Measurements from ENCODE around the gene EDARADD.

EDARADD gene

DNA sequence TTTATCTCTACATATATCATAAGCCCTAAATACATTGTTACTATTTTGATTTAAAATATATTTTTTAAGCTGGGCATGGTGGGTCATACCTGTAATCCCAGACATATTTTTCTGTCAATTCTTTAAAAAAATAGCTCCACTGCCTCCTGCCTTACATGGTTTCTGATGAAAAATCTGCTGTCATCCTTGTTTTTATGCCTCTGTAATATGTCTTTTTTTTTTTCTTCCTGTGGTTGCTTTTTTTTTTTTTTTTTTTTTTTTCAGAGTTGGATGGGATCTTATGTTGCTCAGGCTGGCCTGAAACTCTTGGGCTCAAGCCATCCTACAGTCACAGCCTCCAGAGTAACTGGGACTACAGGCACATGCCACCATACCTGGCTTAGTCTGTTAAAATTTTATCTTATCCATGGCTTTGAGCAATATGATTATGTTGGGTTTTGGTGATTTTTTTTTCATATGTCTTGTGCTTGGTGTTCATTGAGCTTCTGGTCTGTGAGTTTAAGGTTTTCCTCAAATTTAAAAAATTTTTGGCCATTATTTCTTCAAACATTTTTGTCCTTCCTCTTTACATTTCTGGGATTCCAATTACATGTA lies 12.4 kb upstream of the EDARADD start:
- no peak overlapping the region for H2AK5ac ChIP-seq (ENCODE audit: low read length, severe bottlenecking)
- H3K9ac ChIP-seq (ENCODE audit: low read length), result no peak overlapping the region
- no peaks in the 10 kb centered on the region for H3K4me1 ChIP-seq (ENCODE audit: control insufficient read depth, insufficient read depth, low read depth, low read length)
- no peaks in the 10 kb centered on the region for H3K27me3 ChIP-seq (ENCODE audit: control insufficient read depth in 1 of 2, insufficient read depth in 1 of 2, low read length in 2 of 2)
- no peak overlapping the region for H2BK120ac ChIP-seq (ENCODE audit: low read depth, low read length)
- H4K91ac ChIP-seq (ENCODE audit: low read length), result no peak overlapping the region
- H3K4me3 ChIP-seq (ENCODE audit: insufficient read depth in 1 of 2, low read depth in 1 of 2, low read length in 2 of 2), result no peak overlapping the region
- no peaks in the 10 kb centered on the region for H3K79me1 ChIP-seq (replicated peaks; ENCODE audit: low read length, poor library complexity, severe bottlenecking)
- H3K4me2 ChIP-seq (ENCODE audit: low read length, poor library complexity, severe bottlenecking), result no peak overlapping the region
- no peak overlapping the region for H2BK15ac ChIP-seq (ENCODE audit: low read depth, poor library complexity, severe bottlenecking)
- no peak overlapping the region for H3K23ac ChIP-seq (ENCODE audit: low read length in 2 of 2)
- no peak overlapping the region for H2BK12ac ChIP-seq (ENCODE audit: low read length in 2 of 2)
- no peak overlapping the region for H3K18ac ChIP-seq (ENCODE audit: low read depth in 1 of 2, low read length in 2 of 2)
- H4K8ac ChIP-seq (ENCODE audit: low read length), result no peak overlapping the region
- no peak for DNase-seq
- H2BK5ac ChIP-seq (ENCODE audit: low read depth, low read length, poor library complexity, severe bottlenecking), result no peak overlapping the region
- no peak overlapping the region for H2AFZ ChIP-seq (ENCODE audit: low read depth, low read length)
- no peak overlapping the region for H3K14ac ChIP-seq (ENCODE audit: low read length in 2 of 2)
- H3K9me3 ChIP-seq (ENCODE audit: control insufficient read depth, low read length), result peaks cover 8% of the 10 kb centered on the region
- H3K4ac ChIP-seq (ENCODE audit: low read depth in 1 of 2, low read length in 2 of 2), result no peak overlapping the region
- no peaks in the 10 kb centered on the region for H3K36me3 ChIP-seq (ENCODE audit: control insufficient read depth in 1 of 2, insufficient read depth in 2 of 2, low read depth in 1 of 2, low read length in 2 of 2)
- H3K27ac ChIP-seq (ENCODE audit: low read length, poor library complexity, severe bottlenecking), result no peak overlapping the region

DNA sequence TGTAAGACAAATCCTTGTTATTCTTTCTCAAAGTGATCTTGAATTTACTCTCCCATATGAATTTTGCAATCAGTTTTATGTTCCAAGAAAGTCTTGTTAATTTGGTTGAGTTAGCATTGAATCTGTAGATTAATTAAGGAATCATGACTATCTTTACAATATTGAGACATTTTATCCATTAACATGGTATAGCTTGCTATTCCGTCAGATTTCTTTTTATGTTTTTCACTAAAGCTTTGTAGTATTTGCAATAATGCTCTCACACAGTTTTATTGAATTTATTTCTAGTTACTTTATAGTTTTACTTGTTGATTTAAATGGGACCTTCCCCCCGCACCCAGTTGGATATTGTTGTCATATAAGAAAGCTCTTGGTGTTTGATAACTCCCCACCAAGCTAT lies 5.8 kb upstream of the EDARADD start:
- Histone ChIP-seq H3K9me3 (ENCODE audit: control insufficient read depth, low read length) (no peaks in the 10 kb centered on the region), H3K14ac (ENCODE audit: low read length in 2 of 2) (no peak overlapping the region), H4K8ac (ENCODE audit: low read length) (no peak overlapping the region), H4K91ac (ENCODE audit: low read length) (no peak overlapping the region), H3K79me1 (replicated peaks; ENCODE audit: low read length, poor library complexity, severe bottlenecking) (no peaks in the 10 kb centered on the region), H3K4ac (ENCODE audit: low read depth in 1 of 2, low read length in 2 of 2) (no peak overlapping the region), H3K27me3 (ENCODE audit: control insufficient read depth in 1 of 2, insufficient read depth in 1 of 2, low read length in 2 of 2) (peaks cover 0 to 2% of the 10 kb centered on the region in 2 experiments), H2BK15ac (ENCODE audit: low read depth, poor library complexity, severe bottlenecking) (no peak overlapping the region), H2BK12ac (ENCODE audit: low read length in 2 of 2) (no peak overlapping the region), H3K9ac (ENCODE audit: low read length) (no peak overlapping the region), H3K4me3 (ENCODE audit: insufficient read depth in 1 of 2, low read depth in 1 of 2, low read length in 2 of 2) (no peak overlapping the region), H3K18ac (ENCODE audit: low read depth in 1 of 2, low read length in 2 of 2) (no peak overlapping the region), H2BK5ac (ENCODE audit: low read depth, low read length, poor library complexity, severe bottlenecking) (no peak overlapping the region), H3K4me1 (ENCODE audit: control insufficient read depth, insufficient read depth, low read depth, low read length) (no peaks in the 10 kb centered on the region), H3K27ac (ENCODE audit: low read length, poor library complexity, severe bottlenecking) (no peak overlapping the region), H3K4me2 (ENCODE audit: low read length, poor library complexity, severe bottlenecking) (no peak overlapping the region), H3K36me3 (ENCODE audit: control insufficient read depth in 1 of 2, insufficient read depth in 2 of 2, low read depth in 1 of 2, low read length in 2 of 2) (no peaks in the 10 kb centered on the region), H2AFZ (ENCODE audit: low read depth, low read length) (no peak overlapping the region), H2AK5ac (ENCODE audit: low read length, severe bottlenecking) (no peak overlapping the region), H2BK120ac (ENCODE audit: low read depth, low read length) (no peak overlapping the region), H3K23ac (ENCODE audit: low read length in 2 of 2) (no peak overlapping the region)
- DNase-seq, result no peak
- WGBS, result no CpG with 5 or more reads among the region's 2 CpGs

DNA sequence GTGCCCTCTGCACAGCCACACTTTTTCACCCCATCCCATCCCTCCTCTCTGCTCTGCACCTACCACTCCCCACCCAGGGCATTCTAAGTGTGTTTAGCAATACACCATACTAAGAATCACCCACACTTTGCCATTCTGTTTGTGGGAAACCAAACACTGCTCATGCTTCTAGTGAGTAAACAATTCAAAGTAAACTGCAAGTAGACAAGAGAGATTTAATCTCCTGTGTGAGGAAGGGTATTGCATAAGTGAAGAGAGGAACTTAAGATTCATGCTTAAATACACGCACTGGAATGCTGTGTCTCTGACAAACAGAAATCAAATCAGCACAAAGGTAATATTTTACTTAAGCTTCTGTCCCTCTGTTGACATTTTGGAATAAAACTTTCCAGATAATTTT lies 4.8 kb upstream of the EDARADD start:
- no peak for DNase-seq

DNA sequence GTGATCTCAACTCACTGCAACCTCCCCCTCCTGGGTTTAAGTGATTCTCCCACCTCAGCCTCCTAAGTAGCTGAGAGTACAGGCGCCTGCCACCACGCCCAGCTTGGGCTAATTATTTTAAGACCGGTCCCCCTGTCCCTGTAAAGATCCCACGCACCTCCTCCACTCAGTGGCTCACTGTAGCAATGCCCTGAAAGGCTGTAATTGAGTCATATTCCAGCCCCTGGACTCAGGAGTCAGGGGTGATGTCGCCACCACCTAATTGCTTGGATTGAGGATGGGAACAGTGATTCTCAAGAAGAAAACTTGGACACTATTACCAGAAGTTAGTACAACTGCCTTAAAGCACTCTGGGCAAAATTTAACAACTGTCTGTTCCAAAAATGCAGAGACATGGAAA lies 3.1 kb upstream of the EDARADD start:
- H4K8ac ChIP-seq (ENCODE audit: low read length), result no peak overlapping the region
- no peak overlapping the region for H2BK15ac ChIP-seq (ENCODE audit: low read depth, poor library complexity, severe bottlenecking)
- H2BK5ac ChIP-seq (ENCODE audit: low read depth, low read length, poor library complexity, severe bottlenecking), result no peak overlapping the region
- H3K36me3 ChIP-seq (ENCODE audit: control insufficient read depth in 1 of 2, insufficient read depth in 2 of 2, low read depth in 1 of 2, low read length in 2 of 2), result no peaks in the 10 kb centered on the region
- H3K18ac ChIP-seq (ENCODE audit: low read depth in 1 of 2, low read length in 2 of 2), result no peak overlapping the region
- H3K4me3 ChIP-seq (ENCODE audit: insufficient read depth in 1 of 2, low read depth in 1 of 2, low read length in 2 of 2), result no peak overlapping the region
- H3K14ac ChIP-seq (ENCODE audit: low read length in 2 of 2), result no peak overlapping the region
- WGBS, result 85% methylated on average over 5 of the region's 5 CpGs
- no peak overlapping the region for H3K9ac ChIP-seq (ENCODE audit: low read length)
- peaks cover 5 to 26% of the 10 kb centered on the region in 2 experiments for H3K27me3 ChIP-seq (ENCODE audit: control insufficient read depth in 1 of 2, insufficient read depth in 1 of 2, low read length in 2 of 2)
- H4K91ac ChIP-seq (ENCODE audit: low read length), result no peak overlapping the region
- no peak overlapping the region for H3K4me2 ChIP-seq (ENCODE audit: low read length, poor library complexity, severe bottlenecking)
- H3K79me1 ChIP-seq (replicated peaks; ENCODE audit: low read length, poor library complexity, severe bottlenecking), result no peaks in the 10 kb centered on the region
- H2BK120ac ChIP-seq (ENCODE audit: low read depth, low read length), result no peak overlapping the region
- H2BK12ac ChIP-seq (ENCODE audit: low read length in 2 of 2), result no peak overlapping the region
- no peak overlapping the region for H2AFZ ChIP-seq (ENCODE audit: low read depth, low read length)
- H3K9me3 ChIP-seq (ENCODE audit: control insufficient read depth, low read length), result no peaks in the 10 kb centered on the region
- H3K4ac ChIP-seq (ENCODE audit: low read depth in 1 of 2, low read length in 2 of 2), result no peak overlapping the region
- no peak overlapping the region for H2AK5ac ChIP-seq (ENCODE audit: low read length, severe bottlenecking)
- DNase-seq, result no peak
- H3K27ac ChIP-seq (ENCODE audit: low read length, poor library complexity, severe bottlenecking), result no peak overlapping the region
- peak overlapping the region in 1 of 2 experiments; percentile 79 for H3K23ac ChIP-seq (ENCODE audit: low read length in 2 of 2)
- H3K4me1 ChIP-seq (ENCODE audit: control insufficient read depth, insufficient read depth, low read depth, low read length), result peaks cover 6% of the 10 kb centered on the region

More for the DNA sequence above, 4.8 kb upstream of the EDARADD start:
- H2BK15ac ChIP-seq (ENCODE audit: low read depth, poor library complexity, severe bottlenecking), result no peak overlapping the region
- WGBS, result no CpG with 5 or more reads among the region's 1 CpG
- H2BK5ac ChIP-seq (ENCODE audit: low read depth, low read length, poor library complexity, severe bottlenecking), result no peak overlapping the region
- H2AK5ac ChIP-seq (ENCODE audit: low read length, severe bottlenecking), result no peak overlapping the region
- H3K27me3 ChIP-seq (ENCODE audit: control insufficient read depth in 1 of 2, insufficient read depth in 1 of 2, low read length in 2 of 2), result peaks cover 3 to 9% of the 10 kb centered on the region in 2 experiments
- H2BK12ac ChIP-seq (ENCODE audit: low read length in 2 of 2), result no peak overlapping the region
- H3K36me3 ChIP-seq (ENCODE audit: control insufficient read depth in 1 of 2, insufficient read depth in 2 of 2, low read depth in 1 of 2, low read length in 2 of 2), result no peaks in the 10 kb centered on the region
- no peak overlapping the region for H3K18ac ChIP-seq (ENCODE audit: low read depth in 1 of 2, low read length in 2 of 2)
- H3K9me3 ChIP-seq (ENCODE audit: control insufficient read depth, low read length), result no peaks in the 10 kb centered on the region
- no peak overlapping the region for H4K8ac ChIP-seq (ENCODE audit: low read length)
- H3K9ac ChIP-seq (ENCODE audit: low read length), result no peak overlapping the region
- no peaks in the 10 kb centered on the region for H3K4me1 ChIP-seq (ENCODE audit: control insufficient read depth, insufficient read depth, low read depth, low read length)
- H2BK120ac ChIP-seq (ENCODE audit: low read depth, low read length), result no peak overlapping the region
- no peak overlapping the region for H2AFZ ChIP-seq (ENCODE audit: low read depth, low read length)
- H3K23ac ChIP-seq (ENCODE audit: low read length in 2 of 2), result no peak overlapping the region
- H3K14ac ChIP-seq (ENCODE audit: low read length in 2 of 2), result no peak overlapping the region
- no peak overlapping the region for H3K4ac ChIP-seq (ENCODE audit: low read depth in 1 of 2, low read length in 2 of 2)
- H3K4me3 ChIP-seq (ENCODE audit: insufficient read depth in 1 of 2, low read depth in 1 of 2, low read length in 2 of 2), result no peak overlapping the region
- H4K91ac ChIP-seq (ENCODE audit: low read length), result no peak overlapping the region
- no peaks in the 10 kb centered on the region for H3K79me1 ChIP-seq (replicated peaks; ENCODE audit: low read length, poor library complexity, severe bottlenecking)
- H3K27ac ChIP-seq (ENCODE audit: low read length, poor library complexity, severe bottlenecking), result no peak overlapping the region
- no peak overlapping the region for H3K4me2 ChIP-seq (ENCODE audit: low read length, poor library complexity, severe bottlenecking)
